Gastroesophageal sphincter (tissue), 4 donors: ENCODE measurements around the gene BCL2L1. TPM values are rescaled to one million over a fixed set of nuclear protein-coding genes. Genes with fewer than 3 reads are reported as not detected.
A peak's percentile ranks its signal among the peaks of the same experiment; 100 is the strongest.

Experiments
- ATAC-seq: fragments of 150-250 bp; one replicate; pipeline ENCODE4 v1.9.1; 2016; ENCODE audit warnings: mild to moderate bottlenecking, moderate library complexity
- H3K27ac ChIP-seq, 4 donors: fragments of 200-600 bp; sonication (generic) in 3 of 4; 1 replicate in 3 of 4; 2 replicates in 1 of 4; pipeline ENCODE4 v1.5.1; 2016 to 2019
- H3K27me3 ChIP-seq: fragments of 200-600 bp; sonication (generic); one replicate; pipeline ENCODE4 v1.5.1; 2019
- H3K36me3 ChIP-seq, 2 donors: fragments of 200-600 bp; sonication (generic); one replicate each; pipeline ENCODE4 v1.5.1; 2019; ENCODE audit warnings: control low read depth in 1 of 2
- H3K4me1 ChIP-seq, 3 donors: fragments of 200-600 bp; sonication (generic); 1 replicate in 2 of 3; 2 replicates in 1 of 3; pipeline ENCODE4 v1.5.1; 2016 to 2019; ENCODE audit warnings: control low read depth in 2 of 3
- H3K4me3 ChIP-seq, 2 donors: fragments of 200-600 bp; sonication (generic); one replicate each; pipeline ENCODE4 v1.5.1; 2019; ENCODE audit warnings: mild to moderate bottlenecking in 1 of 2, moderate library complexity in 1 of 2
- H3K9me3 ChIP-seq, 3 donors: fragments of 200-600 bp; sonication (generic); one replicate each; pipeline ENCODE4 v1.5.1; 2017 to 2019; ENCODE audit warnings: control low read depth in 2 of 3
- CTCF ChIP-seq, 4 experiments: fragments of 200-600 bp in 2 of 4; fragments of 450-650 bp in 2 of 4; sonication (generic) in 1 of 4; IDR thresholded peaks; one replicate each; pipeline ENCODE4 v1.5.1; 2017 to 2019; ENCODE audit warnings: antibody characterized with exemption in 4 of 4, mild to moderate bottlenecking in 2 of 4, moderate library complexity in 2 of 4
- EP300 ChIP-seq: sonication (generic); formaldehyde crosslinking; IDR thresholded peaks from one replicate; pipeline ENCODE4 v1.6.1; 2017; ENCODE audit warnings: antibody characterized with exemption, mild to moderate bottlenecking
- POLR2A ChIP-seq, 2 donors: fragments of 450-650 bp; IDR thresholded peaks; one replicate each; pipeline ENCODE4 v1.6.1; 2017; ENCODE audit warnings: antibody characterized with exemption in 2 of 2, mild to moderate bottlenecking in 2 of 2, moderate library complexity in 1 of 2
- POLR2AphosphoS5 ChIP-seq: sonication (generic); formaldehyde crosslinking; IDR thresholded peaks from one replicate; pipeline ENCODE4 v1.6.1; 2017; ENCODE audit warnings: antibody characterized with exemption
- WGBS, 2 donors: methylation state at CpG; one replicate each; pipeline ENCODE4 v1.1.5; 2018; ENCODE audit warnings: low coverage in 1 of 2; 5-methylcytosine and 5-hydroxymethylcytosine counted together
- total RNA-seq, 4 donors: library from RNA; depleted of rRNA; stranded (reverse); fragments of >200 nt; gene quantifications; one replicate each; pipeline ENCODE4 v1.1.0, GENCODE V29; 2016

BCL2L1 gene
- total RNA-seq, 4 donors from 2014 or later, result 71.9 to 171 (median 135) TPM

DNA sequence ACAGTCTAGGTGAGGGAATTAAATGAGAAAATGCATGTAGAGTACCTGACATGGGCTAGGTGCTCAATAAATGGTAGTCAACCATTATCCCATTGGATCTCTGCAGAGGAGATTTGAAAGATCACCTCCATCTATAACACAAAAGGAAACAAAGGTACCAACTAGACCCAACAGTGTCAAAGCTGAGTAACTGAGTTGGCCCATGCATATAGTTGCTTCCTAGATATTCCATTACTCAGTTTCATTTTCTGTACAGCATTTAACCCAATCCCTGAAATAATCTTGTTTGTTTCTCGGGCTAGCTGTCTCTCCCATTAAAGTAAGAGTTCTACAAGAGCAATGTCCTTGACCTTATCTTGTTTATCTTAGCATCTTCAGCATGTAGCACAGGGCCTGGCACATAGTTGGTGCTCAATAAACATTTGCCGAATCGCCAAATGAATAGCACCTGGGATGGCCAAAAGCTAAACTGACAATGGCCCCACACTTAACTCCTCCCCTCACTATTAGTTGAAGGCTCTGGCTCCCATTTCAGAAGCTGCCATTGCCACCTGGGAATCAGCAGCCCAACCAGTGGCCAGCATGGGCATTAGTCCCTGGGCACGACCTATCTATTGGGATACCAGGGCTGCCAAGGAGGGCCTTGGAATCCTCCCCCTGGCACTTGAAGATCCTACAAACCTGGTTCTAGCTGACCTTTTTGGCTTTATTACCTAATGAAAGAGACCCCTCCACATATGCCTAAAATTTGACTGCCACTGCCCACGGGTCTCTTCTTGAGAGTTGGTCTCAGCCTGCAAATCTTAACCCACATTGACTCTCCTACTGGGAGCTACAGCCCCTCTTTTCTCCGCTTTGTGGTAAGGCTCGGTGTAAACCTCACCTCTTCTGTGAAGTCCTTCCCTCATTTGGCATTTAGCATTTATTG, 22.6 kb downstream of the BCL2L1 start:
- no peak for ATAC-seq
- H3K27me3 ChIP-seq, result no peaks in the 10 kb centered on the region
- 89 to 92% methylated on average over 6 to 7 of the region's 7 CpGs for WGBS, 2 donors
- peaks cover 9 to 79% (median 32%) of the 10 kb centered on the region in 3 donors for H3K4me1 ChIP-seq
- H3K4me3 ChIP-seq, result no peak overlapping the region
- no peaks in the 10 kb centered on the region for H3K9me3 ChIP-seq
- TF ChIP-seq POLR2A (IDR thresholded peaks at IDR 0.05) (no peak), CTCF (IDR thresholded peaks at IDR 0.05) (no peak), EP300 (no peak), POLR2AphosphoS5 (no peak)
- peaks cover 0 to 5% of the 10 kb centered on the region in 2 donors for H3K36me3 ChIP-seq
- H3K27ac ChIP-seq, result peak overlapping the region in 3 of 4 donors; percentile 63 to 80 (median 72)

DNA sequence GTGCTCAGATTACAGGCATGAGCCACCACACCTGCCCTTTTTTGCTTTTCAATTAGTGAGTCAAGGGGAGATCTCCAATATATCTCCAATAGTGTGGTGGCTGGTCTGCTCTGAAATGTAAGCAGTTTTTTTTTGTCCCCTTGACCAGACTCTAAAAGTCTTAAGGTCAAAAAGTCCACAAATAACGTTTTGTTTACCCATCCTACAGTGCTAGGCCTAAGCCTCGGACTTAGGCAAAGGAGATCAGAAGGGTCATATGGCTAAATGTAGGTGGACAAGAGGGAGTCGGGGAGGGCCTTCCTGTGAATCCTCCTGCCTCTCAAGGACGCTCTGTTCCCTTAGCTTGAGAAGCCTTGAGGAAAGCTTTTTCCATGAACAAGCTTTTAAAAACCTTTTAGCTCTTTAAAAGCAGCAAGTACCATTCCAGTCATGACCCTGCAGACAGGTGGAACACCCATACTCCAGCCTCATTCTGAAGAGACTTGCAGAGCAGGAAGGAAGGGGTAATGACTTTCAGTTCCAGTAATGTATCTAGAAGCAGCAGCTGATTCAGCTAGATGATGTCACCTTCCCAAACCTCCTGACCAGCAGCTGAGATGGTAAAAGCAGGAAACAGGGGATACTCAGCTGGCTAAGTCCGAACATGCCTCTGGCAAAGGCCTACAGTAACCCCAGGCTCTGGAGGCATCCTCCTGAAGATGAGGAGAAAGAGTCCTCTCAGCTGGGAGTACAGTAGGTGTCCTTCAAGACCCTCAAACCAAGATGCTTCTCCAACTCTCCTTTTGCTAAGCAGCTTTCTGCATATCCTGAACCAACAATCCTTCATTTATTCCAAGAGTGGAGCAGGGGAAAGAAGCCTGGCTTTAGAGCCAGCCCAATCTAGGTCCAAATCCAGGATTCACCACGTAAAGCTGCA, 23.6 kb downstream of the BCL2L1 start:
- TF ChIP-seq CTCF (IDR thresholded peaks at IDR 0.05) (no peak), POLR2AphosphoS5 (peak; percentile 90)
- no peaks in the 10 kb centered on the region for H3K9me3 ChIP-seq
- H3K4me1 ChIP-seq, result peaks cover 9 to 77% (median 34%) of the 10 kb centered on the region in 3 donors
- H3K36me3 ChIP-seq, result peaks cover 0 to 9% of the 10 kb centered on the region in 2 donors
- no peak overlapping the region for H3K4me3 ChIP-seq
- H3K27ac ChIP-seq, result peak overlapping the region; percentile 36 to 80 (median 68)
- peak; percentile 88 for ATAC-seq
- no peaks in the 10 kb centered on the region for H3K27me3 ChIP-seq
- 24 to 40% methylated on average over 5 of the region's 6 CpGs for WGBS, 2 donors

DNA sequence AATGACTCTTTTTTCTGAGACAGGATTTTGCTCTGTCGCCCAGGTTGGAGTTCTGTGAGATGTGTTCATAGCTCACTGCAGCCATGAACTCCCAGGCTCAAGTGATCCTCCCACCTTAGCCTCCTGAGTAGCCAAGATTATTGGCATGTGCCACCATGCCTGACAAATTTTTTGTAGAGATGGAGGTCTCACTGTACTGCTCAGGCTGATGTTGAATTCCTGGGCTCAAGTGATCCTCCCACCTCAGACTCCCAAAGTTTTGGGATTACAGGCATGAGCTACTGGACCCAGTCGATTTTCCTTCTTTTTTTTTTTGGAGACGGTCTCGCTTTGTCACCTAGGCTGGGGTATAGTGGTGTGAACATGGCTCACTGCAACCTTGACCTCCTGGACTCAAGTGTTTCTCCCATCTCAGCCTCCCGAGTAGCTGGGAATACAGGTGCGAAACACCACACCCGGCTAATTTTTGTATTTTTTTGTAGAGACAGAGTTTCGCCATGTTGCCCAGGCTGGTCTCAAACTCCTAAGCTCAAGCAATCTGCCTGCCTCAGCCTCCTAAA, 24.3 kb downstream of the BCL2L1 start:
- TF ChIP-seq POLR2A (IDR thresholded peaks at IDR 0.05) (no peak), EP300 (no peak), CTCF (IDR thresholded peaks at IDR 0.05) (no peak), POLR2AphosphoS5 (no peak)
- Histone ChIP-seq H3K27me3 (no peaks in the 10 kb centered on the region), H3K4me3 (no peak overlapping the region), H3K36me3 (peaks cover 0 to 15% of the 10 kb centered on the region in 2 donors), H3K27ac (peak overlapping the region in 3 of 4 donors; percentile 63 to 80 (median 72)), H3K9me3 (no peaks in the 10 kb centered on the region), H3K4me1 (peaks cover 9 to 79% (median 34%) of the 10 kb centered on the region in 3 donors)
- WGBS, 2 donors, result 50 to 91% methylated on average over 1 to 6 of the region's 8 CpGs
- no peak for ATAC-seq

- TF ChIP-seq CTCF (IDR thresholded peaks at IDR 0.05), result no peak
- no peak for TF ChIP-seq EP300
- peak; percentile 41 for TF ChIP-seq POLR2AphosphoS5
- no peak for TF ChIP-seq POLR2A (IDR thresholded peaks at IDR 0.05)
- peak; percentile 70 for ATAC-seq
- H3K4me1 ChIP-seq, result peaks cover 9 to 73% (median 28%) of the 10 kb centered on the region in 3 donors
Observed at GRCh38 chr20:31695849-31696804, 26.5 kb downstream of the BCL2L1 start.

More at GRCh38 chr20:31695849-31696804, 26.5 kb downstream of the BCL2L1 start:
- H3K4me3 ChIP-seq, result no peak overlapping the region
- peak overlapping the region in 3 of 4 donors; percentile 25 to 38 (median 27) for H3K27ac ChIP-seq
- no peaks in the 10 kb centered on the region for H3K27me3 ChIP-seq
- peaks cover 0 to 20% of the 10 kb centered on the region in 2 donors for H3K36me3 ChIP-seq
- WGBS, 2 donors, result 81 to 90% methylated on average over 9 to 11 of the region's 12 CpGs
- H3K9me3 ChIP-seq, result no peaks in the 10 kb centered on the region
